Measurements from ENCODE around the gene SETX.
A peak's percentile ranks its signal among the peaks of the same experiment; 100 is the strongest.
"Not testable (repeated sequence)": the region's sequence is repeated elsewhere in the genome, so short reads cannot be mapped to it uniquely, and the experiment has no call there.

The SETX gene

GRCh38 chr9:132283863-132284262 lies 70.9 kb downstream of the SETX start:
- no peak for DNase-seq

- DNase-seq, result no peak
Observed at GRCh38 chr9:132283165-132283564, 71.6 kb downstream of the SETX start.

GRCh38 chr9:132274861-132275260 lies 79.9 kb downstream of the SETX start:
- no peak for DNase-seq

GRCh38 chr9:132269704-132270516 lies 84.9 kb downstream of the SETX start:
- not testable (repeated sequence) for DNase-seq

- DNase-seq, result peak; percentile 42 to 67
Observed at GRCh38 chr9:132268725-132269352, 85.9 kb downstream of the SETX start.

- DNase-seq, result no peak
Observed at GRCh38 chr9:132267660-132268059, 87.1 kb downstream of the SETX start.

- DNase-seq, result no peak
Observed at GRCh38 chr9:132266017-132266416, 88.8 kb downstream of the SETX start.

GRCh38 chr9:132260846-132261245 lies 93.9 kb downstream of the SETX start:
- DNase-seq, result no peak

- no peak for DNase-seq
Observed at GRCh38 chr9:132250324-132251262, 104.2 kb downstream of the SETX start.

- no peak for DNase-seq
Observed at GRCh38 chr9:132249690-132250089, 105.1 kb downstream of the SETX start.

- DNase-seq, result no peak
Observed at GRCh38 chr9:132249123-132249522, 105.7 kb downstream of the SETX start.

- no peak for DNase-seq
Observed at GRCh38 chr9:132247942-132248341, 106.8 kb downstream of the SETX start.

GRCh38 chr9:132245465-132245864 lies 109.3 kb downstream of the SETX start:
- DNase-seq, result no peak

GRCh38 chr9:132244582-132245455 lies 110.0 kb downstream of the SETX start:
- DNase-seq, result no peak

GRCh38 chr9:132243156-132244074 lies 111.4 kb downstream of the SETX start:
- DNase-seq, result no peak

GRCh38 chr9:132242621-132243155 lies 112.1 kb downstream of the SETX start:
- no peak for DNase-seq

GRCh38 chr9:132241840-132242620 lies 112.8 kb downstream of the SETX start:
- DNase-seq, result no peak

- no peak for DNase-seq
Observed at GRCh38 chr9:132241483-132241839, 113.3 kb downstream of the SETX start.

- DNase-seq, result peak; percentile 74 to 96
Observed at GRCh38 chr9:132240841-132241482, 113.8 kb downstream of the SETX start.

Data from AML-193 (cell line).